ENCODE results near the gene DDC.

The DDC gene

GRCh38 chr7:50607524-50608125, 42.4 kb upstream of the DDC start:
- TF ChIP-seq CTCF (IDR thresholded peaks at IDR 0.05; ENCODE audit: insufficient read depth, low read depth, low read length, missing control alignments) = no peak
- DNase-seq (ENCODE audit: low read depth) = no peak
- no peak overlapping the region for H3K4me3 ChIP-seq (ENCODE audit: low read depth, low read length)

DNA sequence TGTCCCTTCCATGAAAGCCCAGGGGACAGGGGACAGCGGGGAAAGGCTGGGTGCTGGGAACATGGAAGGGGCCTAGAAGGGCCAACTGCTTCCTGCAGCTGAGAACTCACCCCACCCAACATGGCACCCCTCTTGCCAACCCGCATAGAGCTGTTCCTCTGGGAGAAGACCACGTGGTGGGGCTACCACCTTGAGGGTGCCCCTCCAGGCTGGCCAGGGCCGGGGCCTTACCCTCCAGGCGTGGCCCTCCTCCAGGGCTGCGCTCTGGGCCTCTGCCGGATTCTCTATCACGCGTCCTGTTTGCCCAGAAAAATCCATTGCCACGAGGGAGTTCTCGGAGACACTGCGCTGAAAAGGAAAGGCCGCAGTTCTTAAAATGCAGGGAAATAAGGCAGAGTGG, 39.9 kb upstream of the DDC start:
- DNase-seq (ENCODE audit: low read depth) = no peak
- no peak for TF ChIP-seq CTCF (IDR thresholded peaks at IDR 0.05; ENCODE audit: insufficient read depth, low read depth, low read length, missing control alignments)
- no peak overlapping the region for H3K4me3 ChIP-seq (ENCODE audit: low read depth, low read length)

DNA sequence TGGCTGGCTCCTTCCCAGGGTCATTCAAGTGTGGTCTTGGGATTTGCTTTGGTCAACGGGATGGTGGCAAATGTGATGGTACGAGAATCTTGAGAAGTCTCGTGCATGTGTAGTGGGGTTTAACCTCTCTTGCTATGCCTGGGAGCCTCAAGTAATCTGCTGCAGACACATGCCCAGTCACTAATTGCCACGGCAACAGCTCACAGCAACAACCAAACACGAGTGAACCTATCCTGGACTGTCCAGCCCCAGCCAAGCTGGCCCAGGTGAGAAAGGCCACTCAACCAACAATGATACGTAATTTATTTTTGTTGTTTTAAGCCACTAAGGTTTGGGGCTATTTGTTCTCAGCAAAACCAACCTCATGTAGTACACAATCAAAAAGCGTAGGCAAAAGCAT, 38.1 kb upstream of the DDC start:
- no peak for DNase-seq (ENCODE audit: low read depth)
- no peak for TF ChIP-seq CTCF (IDR thresholded peaks at IDR 0.05; ENCODE audit: insufficient read depth, low read depth, low read length, missing control alignments)
- H3K4me3 ChIP-seq (ENCODE audit: low read depth, low read length) = no peak overlapping the region

DNA sequence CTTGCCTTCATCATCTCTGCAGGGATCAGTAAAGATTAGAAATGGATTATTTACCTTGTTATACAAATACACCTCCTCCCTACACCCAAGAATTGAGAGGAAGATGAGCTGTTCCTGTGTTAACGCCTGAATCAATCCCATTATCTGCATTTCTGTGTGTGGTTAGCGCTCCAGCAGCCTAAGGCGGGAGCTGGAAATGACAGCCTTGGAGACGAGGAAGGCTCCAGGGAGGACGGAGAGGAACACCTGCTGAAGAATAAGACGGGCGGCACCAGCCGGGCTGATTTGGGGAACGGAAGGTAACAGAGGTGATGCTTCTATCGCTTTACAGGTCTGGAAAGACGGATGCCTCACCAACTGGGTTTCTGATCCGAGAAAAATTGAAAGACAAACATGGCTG, 34.2 kb upstream of the DDC start:
- no peak for DNase-seq (ENCODE audit: low read depth)
- no peak overlapping the region for H3K4me3 ChIP-seq (ENCODE audit: low read depth, low read length)
- no peak for TF ChIP-seq CTCF (IDR thresholded peaks at IDR 0.05; ENCODE audit: insufficient read depth, low read depth, low read length, missing control alignments)

DNA sequence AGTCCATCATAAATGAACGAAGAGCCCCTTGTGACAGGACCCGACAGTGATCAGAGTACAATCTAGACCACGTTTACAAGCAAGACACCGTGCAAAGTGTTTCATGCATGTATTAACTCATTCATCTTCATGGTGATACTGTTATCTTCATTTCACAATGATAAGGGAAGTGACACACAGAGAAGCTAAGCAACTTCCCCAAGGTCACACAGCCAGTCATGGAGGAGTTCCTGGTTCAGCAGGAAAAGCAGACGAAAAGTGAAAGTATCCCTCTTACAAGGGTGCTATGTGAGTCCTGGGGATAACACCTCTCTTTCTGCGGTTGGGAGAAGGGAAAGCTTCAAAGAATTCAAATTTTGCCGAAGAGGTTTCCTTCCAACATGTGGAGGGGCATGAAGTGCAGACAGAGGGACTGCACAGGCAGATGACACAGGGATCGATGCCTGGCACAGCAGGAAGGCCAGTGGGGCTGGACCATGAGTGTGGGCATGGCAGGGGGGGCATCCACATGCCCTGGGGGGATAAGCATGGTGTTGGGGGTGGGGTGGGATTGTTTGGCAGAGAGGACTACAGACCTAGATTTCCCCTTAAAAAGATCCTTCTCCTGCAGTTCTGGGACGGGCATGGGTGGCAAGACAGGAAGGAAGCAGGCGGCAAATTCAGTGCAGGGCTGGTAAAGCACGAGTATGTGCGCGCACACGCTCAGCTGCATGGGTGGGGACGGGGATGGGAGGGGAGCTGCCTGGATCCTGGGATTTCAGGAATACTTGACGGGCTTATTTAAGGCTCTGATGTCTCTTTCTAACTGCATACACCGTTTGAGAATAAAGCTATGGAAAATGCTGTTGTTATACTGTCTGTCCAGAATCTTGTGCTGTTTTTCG, 33.5 kb upstream of the DDC start:
- no peak overlapping the region for H3K4me3 ChIP-seq (ENCODE audit: low read depth, low read length)
- no peak for TF ChIP-seq CTCF (IDR thresholded peaks at IDR 0.05; ENCODE audit: insufficient read depth, low read depth, low read length, missing control alignments)
- DNase-seq (ENCODE audit: low read depth) = no peak

GRCh38 chr7:50596484-50596883, 31.3 kb upstream of the DDC start:
- no peak for TF ChIP-seq CTCF (IDR thresholded peaks at IDR 0.05; ENCODE audit: insufficient read depth, low read depth, low read length, missing control alignments)
- H3K4me3 ChIP-seq (ENCODE audit: low read depth, low read length) = no peak overlapping the region
- no peak for DNase-seq (ENCODE audit: low read depth)

Measured in GM12865 (cell line).